GM23338 (cell line): ENCODE data around the gene HRH4. TPM values are rescaled to one million over a fixed set of nuclear protein-coding genes. Genes with fewer than 3 reads are reported as not detected.

Experiments used
- ATAC-seq: fragments of 200-7000 bp; cut with Tn5 transposase; 3 replicates; pipeline ENCODE4 v1.9.1; 2020
- DNase-seq: peaks from one replicate; pipeline ENCODE4 v3.0.0-alpha.2; 2015; ENCODE audit warnings: low spot score
- H2AFZ ChIP-seq: fragments of 200-600 bp; sonication (generic); 2 replicates; pipeline ENCODE4 v1.8.0; 2016; ENCODE audit warnings: antibody characterized with exemption, mild to moderate bottlenecking, moderate library complexity
- H3F3A ChIP-seq: fragments of 200-600 bp; sonication (generic); replicated peaks from 2 replicates; pipeline ENCODE4 v1.8.0; 2017; ENCODE audit warnings: antibody characterized with exemption, mixed run types, low read depth
- H3K27ac ChIP-seq: fragments of 200-600 bp; sonication (generic); 2 replicates; pipeline ENCODE4 v1.6.1; 2016; ENCODE audit warnings: low read depth
- H3K27me3 ChIP-seq: fragments of 200-600 bp; sonication (generic); 2 replicates; pipeline ENCODE4 v1.8.0; 2016; ENCODE audit warnings: mild to moderate bottlenecking, mixed run types, moderate library complexity; ENCODE audit not compliant: insufficient read depth
- H3K36me3 ChIP-seq: fragments of 200-600 bp; sonication (generic); 2 replicates; pipeline ENCODE4 v1.8.0; 2016; ENCODE audit warnings: mild to moderate bottlenecking; ENCODE audit not compliant: insufficient read depth
- H3K4me1 ChIP-seq: fragments of 200-600 bp; sonication (generic); 2 replicates; pipeline ENCODE4 v1.8.0; 2016; ENCODE audit warnings: mild to moderate bottlenecking, moderate library complexity; ENCODE audit not compliant: insufficient read depth
- H3K4me2 ChIP-seq: fragments of 200-600 bp; sonication (generic); 2 replicates; pipeline ENCODE4 v1.7.1; 2017; ENCODE audit warnings: mixed run types
- H3K4me3 ChIP-seq: fragments of 200-600 bp; sonication (generic); 2 replicates; pipeline ENCODE4 v1.6.1; 2016; ENCODE audit warnings: mixed run types
- H3K79me2 ChIP-seq: fragments of 200-600 bp; sonication (generic); replicated peaks from 2 replicates; pipeline ENCODE4 v1.8.0; 2017; ENCODE audit warnings: mild to moderate bottlenecking; ENCODE audit not compliant: insufficient read depth
- H3K9me2 ChIP-seq: fragments of 200-600 bp; sonication (generic); 2 replicates; pipeline ENCODE4 v1.8.0; 2017; ENCODE audit not compliant: insufficient read depth
- H4K20me1 ChIP-seq: fragments of 200-600 bp; sonication (generic); replicated peaks from 2 replicates; pipeline ENCODE4 v1.8.0; 2017; ENCODE audit warnings: mild to moderate bottlenecking; ENCODE audit not compliant: insufficient read depth
- H3K27ac Mint-ChIP-seq: 2 replicates; pipeline ENCODE4 v1.8.0; 2020; ENCODE audit warnings: inconsistent platforms, mild to moderate bottlenecking, moderate library complexity, mixed read lengths
- H3K27me3 Mint-ChIP-seq: 3 replicates; pipeline ENCODE4 v1.8.0; 2022; ENCODE audit warnings: low read depth, mild to moderate bottlenecking, moderate library complexity, mixed read lengths, inconsistent platforms; ENCODE audit not compliant: insufficient read depth, poor library complexity
- H3K36me3 Mint-ChIP-seq: 3 replicates; pipeline ENCODE4 v1.8.0; 2021; ENCODE audit warnings: low read depth, mild to moderate bottlenecking, inconsistent platforms, moderate library complexity, mixed read lengths
- H3K4me1 Mint-ChIP-seq: 3 replicates; pipeline ENCODE4 v1.8.0; 2020; ENCODE audit warnings: mild to moderate bottlenecking, inconsistent platforms, mixed read lengths
- H3K4me3 Mint-ChIP-seq: 3 replicates; pipeline ENCODE4 v1.8.0; 2021; ENCODE audit warnings: moderate library complexity, mild to moderate bottlenecking, inconsistent platforms, mixed read lengths
- H3K9me3 Mint-ChIP-seq: 3 replicates; pipeline ENCODE4 v1.8.0; 2020; ENCODE audit warnings: moderate library complexity, mild to moderate bottlenecking, inconsistent platforms, mixed read lengths
- CTCF ChIP-seq, 2 experiments: fragments of 200-600 bp in 1 of 2; sonication (generic) in 1 of 2; conservative IDR thresholded peaks; 2 replicates each; pipeline versions ENCODE4 v1.5.1 to v1.6.1; 2016 to 2017; ENCODE audit warnings: antibody characterized with exemption in 2 of 2, low read depth in 2 of 2, mild to moderate bottlenecking in 2 of 2, moderate library complexity in 1 of 2
- EZH2 ChIP-seq: fragments of 200-600 bp; sonication (generic); IDR thresholded peaks from one replicate; pipeline ENCODE4 v1.8.0; 2017; ENCODE audit warnings: antibody characterized with exemption, mild to moderate bottlenecking, low read depth; ENCODE audit not compliant: unreplicated experiment
- JUNB ChIP-seq: IDR thresholded peaks from one replicate; pipeline ENCODE4 v1.6.1; 2016; ENCODE audit warnings: antibody characterized with exemption; ENCODE audit not compliant: unreplicated experiment
- NANOG ChIP-seq: IDR thresholded peaks from 2 replicates; pipeline ENCODE4 v1.6.1; 2016; ENCODE audit warnings: antibody characterized with exemption, borderline replicate concordance
- STAT1 ChIP-seq: IDR thresholded peaks from one replicate; pipeline ENCODE4 v1.6.1; 2016; ENCODE audit warnings: antibody characterized with exemption; ENCODE audit not compliant: unreplicated experiment
- ZNF114 ChIP-seq: fragments of 250-450 bp; sonication (Bioruptor Pico); IDR thresholded peaks from 2 replicates; pipeline ENCODE4 v1.5.0; 2020; ENCODE audit warnings: mild to moderate bottlenecking, moderate library complexity
- ZNF331 ChIP-seq: fragments of 250-450 bp; sonication (Bioruptor Pico); IDR thresholded peaks from 2 replicates; pipeline ENCODE4 v1.5.0; 2020; ENCODE audit warnings: low read depth, mild to moderate bottlenecking, moderate library complexity
- polyA plus RNA-seq: library from polyadenylated mRNA; unstranded; fragments of >200 nt; fragmentation: Nextera tagmentation; extraction: Ambion mirVana; gene quantifications from 2 replicates; pipeline ENCODE4 v1.2.1, GENCODE V29; 2016
- total RNA-seq: library from RNA; depleted of rRNA; stranded (reverse); fragments of >200 nt; shearing (Covaris generic); gene quantifications from 2 replicates; pipeline ENCODE4 v1.2.3, GENCODE V29; 2014
- TF ChIP-seq, protein P1 (sequence below): fragments of 250-450 bp; sonication (Bioruptor Pico); IDR thresholded peaks from 2 replicates; pipeline ENCODE4 v1.5.0; 2020; ENCODE audit warnings: mild to moderate bottlenecking, moderate library complexity
- TF ChIP-seq, protein P2 (sequence below): IDR thresholded peaks from one replicate; pipeline ENCODE4 v1.6.1; 2018; ENCODE audit warnings: antibody characterized with exemption; ENCODE audit not compliant: unreplicated experiment

HRH4 gene
- total and polyA plus RNA-seq, 2 experiments from 2014 or later: 0.17 TPM; not detected in 1

GRCh38 chr18:24502667-24503523, 42.5 kb downstream of the HRH4 start:
- no peak overlapping the region for H3K4me3 Mint-ChIP-seq
- DNase-seq (no peak), ATAC-seq (no peak)
- Histone ChIP-seq H3K4me3 (no peak overlapping the region), H4K20me1 (no peaks in the 10 kb centered on the region), H3K27me3 (no peaks in the 10 kb centered on the region), H3K36me3 (no peaks in the 10 kb centered on the region), H3K4me2 (no peak overlapping the region), H3K79me2 (no peaks in the 10 kb centered on the region), H3F3A (no peaks in the 10 kb centered on the region), H2AFZ (0 out of 2 replicates have a peak overlapping the region, but pooled peaks have one; percentile 52), H3K27ac (no peak overlapping the region), H3K9me2 (no peaks in the 10 kb centered on the region; the same call in 1 of the 2 replicates), H3K4me1 (no peaks in the 10 kb centered on the region)
- TF ChIP-seq NANOG: no peak
- H3K36me3 Mint-ChIP-seq: no peaks in the 10 kb centered on the region
- no peaks in the 10 kb centered on the region; the same call in 2 of the 3 replicates for H3K9me3 Mint-ChIP-seq
- no peaks in the 10 kb centered on the region for H3K27me3 Mint-ChIP-seq
- H3K4me1 Mint-ChIP-seq: peaks cover 3% of the 10 kb centered on the region; the same call in 1 of the 3 replicates
- H3K27ac Mint-ChIP-seq: no peak overlapping the region

- Histone ChIP-seq H3K79me2 (no peaks in the 10 kb centered on the region), H3K27ac (no peak overlapping the region), H3K27me3 (no peaks in the 10 kb centered on the region), H3F3A (no peaks in the 10 kb centered on the region), H3K36me3 (no peaks in the 10 kb centered on the region), H3K4me3 (no peak overlapping the region), H3K4me2 (no peak overlapping the region), H4K20me1 (no peaks in the 10 kb centered on the region), H2AFZ (no peak overlapping the region), H3K9me2 (no peaks in the 10 kb centered on the region; the same call in 1 of the 2 replicates), H3K4me1 (no peaks in the 10 kb centered on the region)
- H3K4me3 Mint-ChIP-seq: no peak overlapping the region
- H3K4me1 Mint-ChIP-seq: peaks cover 3% of the 10 kb centered on the region; the same call in 1 of the 3 replicates
- ATAC-seq (no peak), DNase-seq (no peak)
- no peaks in the 10 kb centered on the region for H3K27me3 Mint-ChIP-seq
- H3K27ac Mint-ChIP-seq: no peak overlapping the region
- no peaks in the 10 kb centered on the region; the same call in 2 of the 3 replicates for H3K9me3 Mint-ChIP-seq
- no peaks in the 10 kb centered on the region for H3K36me3 Mint-ChIP-seq
- TF ChIP-seq EZH2 (no peak), ZNF114 (CRISPR knock-in tag) (no peak), STAT1 (no peak), JUNB (no peak), ZNF331 (no peak), CTCF (conservative IDR thresholded peaks at IDR 0.05; ENCODE audit: low read depth in 2 of 2) (no peak)
- TF ChIP-seq, protein P1, sequence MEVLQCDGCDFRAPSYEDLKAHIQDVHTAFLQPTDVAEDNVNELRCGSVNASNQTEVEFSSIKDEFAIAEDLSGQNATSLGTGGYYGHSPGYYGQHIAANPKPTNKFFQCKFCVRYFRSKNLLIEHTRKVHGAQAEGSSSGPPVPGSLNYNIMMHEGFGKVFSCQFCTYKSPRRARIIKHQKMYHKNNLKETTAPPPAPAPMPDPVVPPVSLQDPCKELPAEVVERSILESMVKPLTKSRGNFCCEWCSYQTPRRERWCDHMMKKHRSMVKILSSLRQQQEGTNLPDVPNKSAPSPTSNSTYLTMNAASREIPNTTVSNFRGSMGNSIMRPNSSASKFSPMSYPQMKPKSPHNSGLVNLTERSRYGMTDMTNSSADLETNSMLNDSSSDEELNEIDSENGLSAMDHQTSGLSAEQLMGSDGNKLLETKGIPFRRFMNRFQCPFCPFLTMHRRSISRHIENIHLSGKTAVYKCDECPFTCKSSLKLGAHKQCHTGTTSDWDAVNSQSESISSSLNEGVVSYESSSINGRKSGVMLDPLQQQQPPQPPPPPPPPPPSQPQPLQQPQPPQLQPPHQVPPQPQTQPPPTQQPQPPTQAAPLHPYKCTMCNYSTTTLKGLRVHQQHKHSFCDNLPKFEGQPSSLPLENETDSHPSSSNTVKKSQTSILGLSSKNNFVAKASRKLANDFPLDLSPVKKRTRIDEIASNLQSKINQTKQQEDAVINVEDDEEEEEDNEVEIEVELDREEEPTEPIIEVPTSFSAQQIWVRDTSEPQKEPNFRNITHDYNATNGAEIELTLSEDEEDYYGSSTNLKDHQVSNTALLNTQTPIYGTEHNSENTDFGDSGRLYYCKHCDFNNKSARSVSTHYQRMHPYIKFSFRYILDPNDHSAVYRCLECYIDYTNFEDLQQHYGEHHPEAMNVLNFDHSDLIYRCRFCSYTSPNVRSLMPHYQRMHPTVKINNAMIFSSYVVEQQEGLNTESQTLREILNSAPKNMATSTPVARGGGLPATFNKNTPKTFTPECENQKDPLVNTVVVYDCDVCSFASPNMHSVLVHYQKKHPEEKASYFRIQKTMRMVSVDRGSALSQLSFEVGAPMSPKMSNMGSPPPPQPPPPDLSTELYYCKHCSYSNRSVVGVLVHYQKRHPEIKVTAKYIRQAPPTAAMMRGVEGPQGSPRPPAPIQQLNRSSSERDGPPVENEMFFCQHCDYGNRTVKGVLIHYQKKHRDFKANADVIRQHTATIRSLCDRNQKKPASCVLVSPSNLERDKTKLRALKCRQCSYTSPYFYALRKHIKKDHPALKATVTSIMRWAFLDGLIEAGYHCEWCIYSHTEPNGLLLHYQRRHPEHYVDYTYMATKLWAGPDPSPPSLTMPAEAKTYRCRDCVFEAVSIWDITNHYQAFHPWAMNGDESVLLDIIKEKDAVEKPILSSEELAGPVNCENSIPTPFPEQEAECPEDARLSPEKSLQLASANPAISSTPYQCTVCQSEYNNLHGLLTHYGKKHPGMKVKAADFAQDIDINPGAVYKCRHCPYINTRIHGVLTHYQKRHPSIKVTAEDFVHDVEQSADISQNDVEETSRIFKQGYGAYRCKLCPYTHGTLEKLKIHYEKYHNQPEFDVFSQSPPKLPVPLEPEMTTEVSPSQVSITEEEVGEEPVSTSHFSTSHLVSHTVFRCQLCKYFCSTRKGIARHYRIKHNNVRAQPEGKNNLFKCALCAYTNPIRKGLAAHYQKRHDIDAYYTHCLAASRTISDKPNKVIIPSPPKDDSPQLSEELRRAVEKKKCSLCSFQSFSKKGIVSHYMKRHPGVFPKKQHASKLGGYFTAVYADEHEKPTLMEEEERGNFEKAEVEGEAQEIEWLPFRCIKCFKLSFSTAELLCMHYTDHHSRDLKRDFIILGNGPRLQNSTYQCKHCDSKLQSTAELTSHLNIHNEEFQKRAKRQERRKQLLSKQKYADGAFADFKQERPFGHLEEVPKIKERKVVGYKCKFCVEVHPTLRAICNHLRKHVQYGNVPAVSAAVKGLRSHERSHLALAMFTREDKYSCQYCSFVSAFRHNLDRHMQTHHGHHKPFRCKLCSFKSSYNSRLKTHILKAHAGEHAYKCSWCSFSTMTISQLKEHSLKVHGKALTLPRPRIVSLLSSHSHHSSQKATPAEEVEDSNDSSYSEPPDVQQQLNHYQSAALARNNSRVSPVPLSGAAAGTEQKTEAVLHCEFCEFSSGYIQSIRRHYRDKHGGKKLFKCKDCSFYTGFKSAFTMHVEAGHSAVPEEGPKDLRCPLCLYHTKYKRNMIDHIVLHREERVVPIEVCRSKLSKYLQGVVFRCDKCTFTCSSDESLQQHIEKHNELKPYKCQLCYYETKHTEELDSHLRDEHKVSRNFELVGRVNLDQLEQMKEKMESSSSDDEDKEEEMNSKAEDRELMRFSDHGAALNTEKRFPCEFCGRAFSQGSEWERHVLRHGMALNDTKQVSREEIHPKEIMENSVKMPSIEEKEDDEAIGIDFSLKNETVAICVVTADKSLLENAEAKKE (CRISPR knock-in tag): no peak
- TF ChIP-seq, protein P2, sequence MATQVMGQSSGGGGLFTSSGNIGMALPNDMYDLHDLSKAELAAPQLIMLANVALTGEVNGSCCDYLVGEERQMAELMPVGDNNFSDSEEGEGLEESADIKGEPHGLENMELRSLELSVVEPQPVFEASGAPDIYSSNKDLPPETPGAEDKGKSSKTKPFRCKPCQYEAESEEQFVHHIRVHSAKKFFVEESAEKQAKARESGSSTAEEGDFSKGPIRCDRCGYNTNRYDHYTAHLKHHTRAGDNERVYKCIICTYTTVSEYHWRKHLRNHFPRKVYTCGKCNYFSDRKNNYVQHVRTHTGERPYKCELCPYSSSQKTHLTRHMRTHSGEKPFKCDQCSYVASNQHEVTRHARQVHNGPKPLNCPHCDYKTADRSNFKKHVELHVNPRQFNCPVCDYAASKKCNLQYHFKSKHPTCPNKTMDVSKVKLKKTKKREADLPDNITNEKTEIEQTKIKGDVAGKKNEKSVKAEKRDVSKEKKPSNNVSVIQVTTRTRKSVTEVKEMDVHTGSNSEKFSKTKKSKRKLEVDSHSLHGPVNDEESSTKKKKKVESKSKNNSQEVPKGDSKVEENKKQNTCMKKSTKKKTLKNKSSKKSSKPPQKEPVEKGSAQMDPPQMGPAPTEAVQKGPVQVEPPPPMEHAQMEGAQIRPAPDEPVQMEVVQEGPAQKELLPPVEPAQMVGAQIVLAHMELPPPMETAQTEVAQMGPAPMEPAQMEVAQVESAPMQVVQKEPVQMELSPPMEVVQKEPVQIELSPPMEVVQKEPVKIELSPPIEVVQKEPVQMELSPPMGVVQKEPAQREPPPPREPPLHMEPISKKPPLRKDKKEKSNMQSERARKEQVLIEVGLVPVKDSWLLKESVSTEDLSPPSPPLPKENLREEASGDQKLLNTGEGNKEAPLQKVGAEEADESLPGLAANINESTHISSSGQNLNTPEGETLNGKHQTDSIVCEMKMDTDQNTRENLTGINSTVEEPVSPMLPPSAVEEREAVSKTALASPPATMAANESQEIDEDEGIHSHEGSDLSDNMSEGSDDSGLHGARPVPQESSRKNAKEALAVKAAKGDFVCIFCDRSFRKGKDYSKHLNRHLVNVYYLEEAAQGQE: no peak
Observed at GRCh38 chr18:24504401-24504800, 44.0 kb downstream of the HRH4 start.
